SK-N-SH (cell line): Measurements from ENCODE around the gene CDKAL1. TPM values are rescaled to one million over a fixed set of nuclear protein-coding genes. Genes with fewer than 3 reads are reported as not detected.

Experiments used
- CTCF ChIA-PET: fragments of 300-600, 350-600 bp; formaldehyde crosslinking; extraction: SDS; loops from one replicate; lab custom pipeline; 2021; lab: Yijun Ruan, JAX
- POLR2A ChIA-PET: fragments of 350-600 bp; sonication (Branson Sonifier 250); formaldehyde crosslinking; extraction: SDS; loops from one replicate; lab custom pipeline; 2020; ENCODE audit warnings: antibody characterized with exemption, inconsistent platforms; lab: Yijun Ruan, JAX
- DNase-seq: peaks from one replicate; pipeline ENCODE4 v3.0.0; 2012
- H2AFZ ChIP-seq: fragments of 200-600 bp; sonication (generic); 2 replicates; pipeline ENCODE4 v1.8.1; 2016; ENCODE audit warnings: antibody characterized with exemption, mild to moderate bottlenecking, low read depth
- H3F3A ChIP-seq: fragments of 200-600 bp; sonication (generic); replicated peaks from 2 replicates; pipeline ENCODE3; 2016; ENCODE audit warnings: antibody characterized with exemption, mild to moderate bottlenecking; ENCODE audit not compliant: insufficient read depth
- H3K27ac ChIP-seq, 2 experiments: fragments of 200-500 bp in 1 of 2; fragments of 200-600 bp in 1 of 2; sonication (Bioruptor generic) in 1 of 2; sonication (generic), shearing (Covaris generic) in 1 of 2; 2 replicates each; pipeline versions ENCODE4 v1.5.1 to v1.6.1; 2014 to 2016; ENCODE audit warnings: low read depth in 2 of 2, inconsistent platforms in 1 of 2, low read length in 1 of 2, mild to moderate bottlenecking in 1 of 2, mixed read lengths in 1 of 2
- H3K27me3 ChIP-seq: fragments of 200-600 bp; sonication (generic), shearing (Covaris generic); 2 replicates; pipeline ENCODE4 v1.6.1; 2016; ENCODE audit warnings: mixed run types; ENCODE audit not compliant: insufficient read depth
- H3K36me3 ChIP-seq, 2 experiments: fragments of 200-500 bp in 1 of 2; fragments of 200-600 bp in 1 of 2; sonication (Bioruptor generic) in 1 of 2; sonication (generic) in 1 of 2; replicated peaks in 1 of 2; 2 replicates each; pipeline versions ENCODE3 to v1.5.1; 2014 to 2016; ENCODE audit warnings: low read length in 1 of 2, mild to moderate bottlenecking in 1 of 2; ENCODE audit not compliant: insufficient read depth in 2 of 2, control insufficient read depth in 1 of 2
- H3K4me1 ChIP-seq, 2 experiments: fragments of 200-500 bp in 1 of 2; fragments of 200-600 bp in 1 of 2; sonication (Bioruptor generic) in 1 of 2; sonication (generic), shearing (Covaris generic) in 1 of 2; 2 replicates each; pipeline versions ENCODE4 v1.5.1 to v1.6.1; 2014 to 2016; ENCODE audit warnings: low read depth in 1 of 2, low read length in 1 of 2, mixed run types in 1 of 2; ENCODE audit not compliant: insufficient read depth in 2 of 2, control insufficient read depth in 1 of 2
- H3K4me2 ChIP-seq: fragments of 200-600 bp; sonication (generic), shearing (Covaris generic); 2 replicates; pipeline ENCODE4 v1.6.1; 2017; ENCODE audit warnings: mixed run types
- H3K4me3 ChIP-seq, 2 experiments: fragments of 200-500 bp in 1 of 2; fragments of 200-600 bp in 1 of 2; sonication (Bioruptor generic) in 1 of 2; sonication (generic), shearing (Covaris generic) in 1 of 2; 2 replicates each; pipeline versions ENCODE4 v1.5.1 to v1.8.1; 2014 to 2016; ENCODE audit warnings: low read depth in 2 of 2, inconsistent platforms in 1 of 2, low read length in 1 of 2, mild to moderate bottlenecking in 1 of 2, mixed read lengths in 1 of 2, moderate library complexity in 1 of 2
- H3K79me2 ChIP-seq: fragments of 200-600 bp; sonication (generic); 2 replicates; pipeline ENCODE4 v1.8.1; 2017; ENCODE audit warnings: mild to moderate bottlenecking; ENCODE audit not compliant: insufficient read depth
- H3K9ac ChIP-seq: fragments of 200-600 bp; sonication (generic); 2 replicates; pipeline ENCODE4 v1.6.1; 2017; ENCODE audit warnings: mixed run types
- H3K9me2 ChIP-seq: fragments of 200-600 bp; sonication (generic); 2 replicates; pipeline ENCODE4 v1.6.1; 2017; ENCODE audit warnings: mixed run types
- H3K9me3 ChIP-seq: fragments of 200-600 bp; sonication (generic); 2 replicates; pipeline ENCODE4 v1.6.1; 2017; ENCODE audit warnings: mixed run types, mild to moderate bottlenecking, moderate library complexity
- H4K20me1 ChIP-seq: fragments of 200-600 bp; sonication (generic); 2 replicates; pipeline ENCODE4 v1.6.1; 2017; ENCODE audit warnings: mild to moderate bottlenecking, mixed run types; ENCODE audit not compliant: insufficient read depth
- CHD2 ChIP-seq: fragments of 150-350 bp; IDR thresholded peaks from 2 replicates; pipeline ENCODE4 v1.6.1; 2018; ENCODE audit warnings: low read length; ENCODE audit not compliant: partially characterized antibody
- EP300 ChIP-seq, 2 experiments: IDR thresholded peaks; 2 replicates each; pipeline versions ENCODE4 v1.4.0 to v1.6.1; 2012; ENCODE audit warnings: borderline replicate concordance in 1 of 2, low read depth in 1 of 2, low read length in 1 of 2
- FOSL2 ChIP-seq: IDR thresholded peaks from 2 replicates; pipeline ENCODE4 v1.4.0; 2012; ENCODE audit warnings: low read depth, mild to moderate bottlenecking, moderate library complexity, borderline replicate concordance
- FOXJ3 ChIP-seq: sonication (generic); formaldehyde crosslinking; IDR thresholded peaks from 2 replicates; pipeline ENCODE4 v1.5.1; 2020; ENCODE audit warnings: mild to moderate bottlenecking, missing genetic modification reagents
- FOXM1 ChIP-seq: IDR thresholded peaks from 2 replicates; pipeline ENCODE4 v1.4.0; 2012; ENCODE audit warnings: low read depth, mild to moderate bottlenecking
- GABPA ChIP-seq: IDR thresholded peaks from 2 replicates; pipeline ENCODE4 v1.4.0; 2012; ENCODE audit warnings: low read depth, mild to moderate bottlenecking
- GATA2 ChIP-seq: sonication (generic); formaldehyde crosslinking; IDR thresholded peaks from 2 replicates; pipeline ENCODE4 v1.5.0; 2020; ENCODE audit warnings: mild to moderate bottlenecking, missing genetic modification reagents
- JUND ChIP-seq: IDR thresholded peaks from 2 replicates; pipeline ENCODE4 v1.4.0; 2012
- MEF2A ChIP-seq: IDR thresholded peaks from 2 replicates; pipeline ENCODE4 v1.4.0; 2012; ENCODE audit warnings: low read depth, borderline replicate concordance
- NFIC ChIP-seq: IDR thresholded peaks from 2 replicates; pipeline ENCODE4 v1.4.0; 2012; ENCODE audit warnings: borderline replicate concordance
- POLR2AphosphoS5 ChIP-seq: IDR thresholded peaks from 2 replicates; pipeline ENCODE4 v1.6.1; 2012; ENCODE audit warnings: low read depth, low read length
- RAD21 ChIP-seq: IDR thresholded peaks from 2 replicates; pipeline ENCODE4 v1.6.1; 2012; ENCODE audit warnings: mild to moderate bottlenecking, low read length
- RFX5 ChIP-seq: IDR thresholded peaks from 2 replicates; pipeline ENCODE4 v1.6.1; 2012; ENCODE audit warnings: mild to moderate bottlenecking, improper control_type of control experiment, low read length
- RXRA ChIP-seq: IDR thresholded peaks from 2 replicates; pipeline ENCODE4 v1.4.0; 2012; ENCODE audit warnings: low read depth, mild to moderate bottlenecking, borderline replicate concordance
- SIN3A ChIP-seq: IDR thresholded peaks from 2 replicates; pipeline ENCODE4 v1.6.1; 2012; ENCODE audit warnings: low read depth, mild to moderate bottlenecking, low read length, moderate library complexity, borderline replicate concordance
- SMC3 ChIP-seq: IDR thresholded peaks from 2 replicates; pipeline ENCODE4 v1.6.1; 2012; ENCODE audit warnings: low read depth, low read length, improper control_type of control experiment
- TAF1 ChIP-seq: IDR thresholded peaks from 2 replicates; pipeline ENCODE4 v1.6.1; 2012; ENCODE audit warnings: low read depth, mild to moderate bottlenecking, low read length, moderate library complexity, borderline replicate concordance
- WGBS: methylation state at CpG from one replicate; pipeline ENCODE4 v1.1.6; 2017; ENCODE audit warnings: low lambda C conversion rate; 5-methylcytosine and 5-hydroxymethylcytosine counted together
- polyA plus RNA-seq, 3 experiments: library from polyadenylated mRNA; depleted of rRNA; stranded (reverse); fragments of >200 nt; gene quantifications; 2 replicates each; pipeline ENCODE4 v1.2.3, GENCODE V29; 2012
- TF ChIP-seq, protein P1 (sequence below): fragments of 150-350 bp; IDR thresholded peaks from 2 replicates; pipeline ENCODE4 v1.6.1; 2017; ENCODE audit warnings: antibody characterized with exemption, low read length, low read depth, borderline replicate concordance
- TF ChIP-seq, protein P2 (sequence below): IDR thresholded peaks from 2 replicates; pipeline ENCODE4 v1.6.1; 2012; ENCODE audit warnings: mild to moderate bottlenecking, low read depth, low read length, moderate library complexity
- TF ChIP-seq, protein P3 (sequence below): IDR thresholded peaks from 2 replicates; pipeline ENCODE4; 2012

CDKAL1 gene
- polyA plus RNA-seq, 1 of the 3 experiments (the other 2 are of a cell fraction), result 2.6 TPM

DNA sequence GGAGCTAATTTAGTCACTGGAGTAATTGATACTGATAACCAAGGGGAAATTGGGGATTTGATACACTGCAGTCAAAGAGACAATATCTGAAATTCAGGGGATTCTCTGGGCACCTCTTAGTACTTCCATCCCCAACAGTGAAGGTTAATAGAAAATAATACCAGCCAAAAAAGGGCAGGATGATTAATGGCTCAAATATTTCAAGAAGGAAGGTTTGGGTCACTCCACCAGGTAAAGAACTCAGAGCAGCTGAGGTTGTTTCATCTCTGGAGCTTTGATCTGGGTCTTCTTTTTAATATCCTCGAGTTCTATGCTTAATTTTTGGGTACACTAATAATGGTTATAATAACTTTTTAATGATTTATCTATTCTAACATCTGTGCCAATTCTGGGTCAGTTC is 70.8 kb downstream of the CDKAL1 start:
- no peak overlapping the region for H2AFZ ChIP-seq
- WGBS, result 55% methylated on average over 1 of the region's 1 CpG
- TF ChIP-seq, protein P1, sequence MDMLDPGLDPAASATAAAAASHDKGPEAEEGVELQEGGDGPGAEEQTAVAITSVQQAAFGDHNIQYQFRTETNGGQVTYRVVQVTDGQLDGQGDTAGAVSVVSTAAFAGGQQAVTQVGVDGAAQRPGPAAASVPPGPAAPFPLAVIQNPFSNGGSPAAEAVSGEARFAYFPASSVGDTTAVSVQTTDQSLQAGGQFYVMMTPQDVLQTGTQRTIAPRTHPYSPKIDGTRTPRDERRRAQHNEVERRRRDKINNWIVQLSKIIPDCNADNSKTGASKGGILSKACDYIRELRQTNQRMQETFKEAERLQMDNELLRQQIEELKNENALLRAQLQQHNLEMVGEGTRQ, result no peak
- TF ChIP-seq POLR2AphosphoS5 (no peak), RAD21 (no peak), SMC3 (no peak), GABPA (no peak), FOXM1 (no peak), NFIC (no peak), CHD2 (no peak), SIN3A (no peak), EP300 (IDR thresholded peaks at IDR 0.05; ENCODE audit: borderline replicate concordance in 1 of 2, low read depth in 1 of 2, low read length in 1 of 2) (no peak), TAF1 (no peak), MEF2A (no peak), JUND (no peak), GATA2 (CRISPR knock-in tag) (no peak), RFX5 (no peak), RXRA (no peak), FOXJ3 (CRISPR knock-in tag) (no peak), FOSL2 (no peak)
- TF ChIP-seq, protein P2, sequence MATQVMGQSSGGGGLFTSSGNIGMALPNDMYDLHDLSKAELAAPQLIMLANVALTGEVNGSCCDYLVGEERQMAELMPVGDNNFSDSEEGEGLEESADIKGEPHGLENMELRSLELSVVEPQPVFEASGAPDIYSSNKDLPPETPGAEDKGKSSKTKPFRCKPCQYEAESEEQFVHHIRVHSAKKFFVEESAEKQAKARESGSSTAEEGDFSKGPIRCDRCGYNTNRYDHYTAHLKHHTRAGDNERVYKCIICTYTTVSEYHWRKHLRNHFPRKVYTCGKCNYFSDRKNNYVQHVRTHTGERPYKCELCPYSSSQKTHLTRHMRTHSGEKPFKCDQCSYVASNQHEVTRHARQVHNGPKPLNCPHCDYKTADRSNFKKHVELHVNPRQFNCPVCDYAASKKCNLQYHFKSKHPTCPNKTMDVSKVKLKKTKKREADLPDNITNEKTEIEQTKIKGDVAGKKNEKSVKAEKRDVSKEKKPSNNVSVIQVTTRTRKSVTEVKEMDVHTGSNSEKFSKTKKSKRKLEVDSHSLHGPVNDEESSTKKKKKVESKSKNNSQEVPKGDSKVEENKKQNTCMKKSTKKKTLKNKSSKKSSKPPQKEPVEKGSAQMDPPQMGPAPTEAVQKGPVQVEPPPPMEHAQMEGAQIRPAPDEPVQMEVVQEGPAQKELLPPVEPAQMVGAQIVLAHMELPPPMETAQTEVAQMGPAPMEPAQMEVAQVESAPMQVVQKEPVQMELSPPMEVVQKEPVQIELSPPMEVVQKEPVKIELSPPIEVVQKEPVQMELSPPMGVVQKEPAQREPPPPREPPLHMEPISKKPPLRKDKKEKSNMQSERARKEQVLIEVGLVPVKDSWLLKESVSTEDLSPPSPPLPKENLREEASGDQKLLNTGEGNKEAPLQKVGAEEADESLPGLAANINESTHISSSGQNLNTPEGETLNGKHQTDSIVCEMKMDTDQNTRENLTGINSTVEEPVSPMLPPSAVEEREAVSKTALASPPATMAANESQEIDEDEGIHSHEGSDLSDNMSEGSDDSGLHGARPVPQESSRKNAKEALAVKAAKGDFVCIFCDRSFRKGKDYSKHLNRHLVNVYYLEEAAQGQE, result no peak
- TF ChIP-seq, protein P3, sequence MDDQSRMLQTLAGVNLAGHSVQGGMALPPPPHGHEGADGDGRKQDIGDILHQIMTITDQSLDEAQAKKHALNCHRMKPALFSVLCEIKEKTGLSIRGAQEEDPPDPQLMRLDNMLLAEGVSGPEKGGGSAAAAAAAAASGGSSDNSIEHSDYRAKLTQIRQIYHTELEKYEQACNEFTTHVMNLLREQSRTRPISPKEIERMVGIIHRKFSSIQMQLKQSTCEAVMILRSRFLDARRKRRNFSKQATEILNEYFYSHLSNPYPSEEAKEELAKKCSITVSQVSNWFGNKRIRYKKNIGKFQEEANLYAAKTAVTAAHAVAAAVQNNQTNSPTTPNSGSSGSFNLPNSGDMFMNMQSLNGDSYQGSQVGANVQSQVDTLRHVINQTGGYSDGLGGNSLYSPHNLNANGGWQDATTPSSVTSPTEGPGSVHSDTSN, result no peak
- peaks cover 0 to 5% of the 10 kb centered on the region in 2 experiments; a peak in 1 of 4 replicates for H3K4me1 ChIP-seq
- no peaks in the 10 kb centered on the region for H3F3A ChIP-seq
- no peak overlapping the region for H3K27ac ChIP-seq
- ChIA-PET CTCF (interaction anchor here (0.7 kb wide), 2 partner anchors 10 to 11 kb away, joined by 3 read pairs; no protein-coding TSS in a partner anchor), POLR2A (no interaction called here)
- no peaks in the 10 kb centered on the region; the same call in 1 of the 2 replicates for H3K79me2 ChIP-seq
- DNase-seq, result no peak
- H3K4me2 ChIP-seq, result no peak overlapping the region
- H3K9me3 ChIP-seq, result no peaks in the 10 kb centered on the region
- no peaks in the 10 kb centered on the region for H3K9me2 ChIP-seq
- H4K20me1 ChIP-seq, result no peaks in the 10 kb centered on the region
- H3K4me3 ChIP-seq, result no peak overlapping the region
- no peaks in the 10 kb centered on the region for H3K36me3 ChIP-seq
- no peak overlapping the region for H3K9ac ChIP-seq
- H3K27me3 ChIP-seq, result no peaks in the 10 kb centered on the region
